ENCODE results near the gene CCDC92. TPM values are rescaled to one million over a fixed set of nuclear protein-coding genes. Genes with fewer than 3 reads are reported as not detected.
A peak's percentile ranks its signal among the peaks of the same experiment; 100 is the strongest.

CCDC92 gene
- total RNA-seq, 1 donor from 2014 or later = 38.9 TPM

- Histone ChIP-seq H3K36me3 (ENCODE audit: insufficient read depth, low read length) (peaks cover 21% of the 10 kb centered on the region), H3K9ac (ENCODE audit: low read length) (no peak overlapping the region), H2AFZ (ENCODE audit: low read depth, low read length) (no peak overlapping the region), H3K4me3 (ENCODE audit: insufficient read depth, low read depth, low read length) (no peak overlapping the region), H3K4me2 (ENCODE audit: low read length) (no peak overlapping the region), H3K27me3 (ENCODE audit: insufficient read depth, low read length) (no peaks in the 10 kb centered on the region), H3K79me2 (ENCODE audit: insufficient read depth, low read length) (peaks cover 12% of the 10 kb centered on the region), H3K27ac (ENCODE audit: low read depth, low read length) (no peak overlapping the region), H4K20me1 (ENCODE audit: insufficient read depth, low read length) (peaks cover 35% of the 10 kb centered on the region), H3K4me1 (ENCODE audit: insufficient read depth, low read length) (no peaks in the 10 kb centered on the region), H3K9me3 (ENCODE audit: insufficient read depth, low read depth, low read length) (no peaks in the 10 kb centered on the region)
- no peak overlapping the region for H3K4me3 Mint-ChIP-seq (ENCODE audit: unreplicated experiment)
- H3K27ac Mint-ChIP-seq (ENCODE audit: unreplicated experiment) = no peak overlapping the region
- no peaks in the 10 kb centered on the region for H3K27me3 Mint-ChIP-seq (ENCODE audit: low read depth, unreplicated experiment)
- H3K36me3 Mint-ChIP-seq (ENCODE audit: low read depth, unreplicated experiment) = peaks cover 20% of the 10 kb centered on the region
- FAIRE-seq (no peak), DNase-seq (ENCODE audit: low read depth) (no peak)
- TF ChIP-seq EZH2 (IDR thresholded peaks at IDR 0.05; ENCODE audit: insufficient read depth, low read length) (no peak), CTCF (IDR thresholded peaks at IDR 0.05; ENCODE audit: insufficient read depth, low read depth, low read length) (no peak)
- no peaks in the 10 kb centered on the region for H3K9me3 Mint-ChIP-seq (ENCODE audit: unreplicated experiment)
- H3K4me1 Mint-ChIP-seq (ENCODE audit: low read depth, unreplicated experiment) = peaks cover 17% of the 10 kb centered on the region
These were observed 37.1 kb upstream of the CCDC92 start for GRCh38 chr12:124009781-124010180.

- no peak overlapping the region for H2AFZ ChIP-seq (ENCODE audit: low read depth, low read length)
- Mint-ChIP-seq H3K4me3 (ENCODE audit: unreplicated experiment) (no peak overlapping the region), H3K9me3 (ENCODE audit: unreplicated experiment) (no peaks in the 10 kb centered on the region), H3K27me3 (ENCODE audit: low read depth, unreplicated experiment) (no peaks in the 10 kb centered on the region), H3K36me3 (ENCODE audit: low read depth, unreplicated experiment) (peaks cover 20% of the 10 kb centered on the region), H3K4me1 (ENCODE audit: low read depth, unreplicated experiment) (peaks cover 17% of the 10 kb centered on the region), H3K27ac (ENCODE audit: unreplicated experiment) (no peak overlapping the region)
- peaks cover 21% of the 10 kb centered on the region for H3K36me3 ChIP-seq (ENCODE audit: insufficient read depth, low read length)
- TF ChIP-seq CTCF (IDR thresholded peaks at IDR 0.05; ENCODE audit: insufficient read depth, low read depth, low read length) (no peak), EZH2 (IDR thresholded peaks at IDR 0.05; ENCODE audit: insufficient read depth, low read length) (no peak)
- H3K4me1 ChIP-seq (ENCODE audit: insufficient read depth, low read length) = no peaks in the 10 kb centered on the region
- no peaks in the 10 kb centered on the region for H3K27me3 ChIP-seq (ENCODE audit: insufficient read depth, low read length)
- peaks cover 42% of the 10 kb centered on the region for H4K20me1 ChIP-seq (ENCODE audit: insufficient read depth, low read length)
- FAIRE-seq (no peak), DNase-seq (ENCODE audit: low read depth) (no peak)
- H3K9ac ChIP-seq (ENCODE audit: low read length) = no peak overlapping the region
- H3K4me2 ChIP-seq (ENCODE audit: low read length) = no peak overlapping the region
- H3K9me3 ChIP-seq (ENCODE audit: insufficient read depth, low read depth, low read length) = no peaks in the 10 kb centered on the region
- no peak overlapping the region for H3K27ac ChIP-seq (ENCODE audit: low read depth, low read length)
- no peak overlapping the region for H3K4me3 ChIP-seq (ENCODE audit: insufficient read depth, low read depth, low read length)
- peaks cover 12% of the 10 kb centered on the region for H3K79me2 ChIP-seq (ENCODE audit: insufficient read depth, low read length)
These were observed 36.0 kb upstream of the CCDC92 start for GRCh38 chr12:124008595-124008994.

GRCh38 chr12:124007826-124008570 lies 35.4 kb upstream of the CCDC92 start:
- Mint-ChIP-seq H3K4me3 (ENCODE audit: unreplicated experiment) (no peak overlapping the region), H3K27me3 (ENCODE audit: low read depth, unreplicated experiment) (no peaks in the 10 kb centered on the region), H3K27ac (ENCODE audit: unreplicated experiment) (no peak overlapping the region), H3K36me3 (ENCODE audit: low read depth, unreplicated experiment) (peaks cover 15% of the 10 kb centered on the region), H3K4me1 (ENCODE audit: low read depth, unreplicated experiment) (peaks cover 17% of the 10 kb centered on the region), H3K9me3 (ENCODE audit: unreplicated experiment) (no peaks in the 10 kb centered on the region)
- no peak overlapping the region for H3K4me3 ChIP-seq (ENCODE audit: insufficient read depth, low read depth, low read length)
- peaks cover 17% of the 10 kb centered on the region for H3K36me3 ChIP-seq (ENCODE audit: insufficient read depth, low read length)
- no peaks in the 10 kb centered on the region for H3K27me3 ChIP-seq (ENCODE audit: insufficient read depth, low read length)
- H3K79me2 ChIP-seq (ENCODE audit: insufficient read depth, low read length) = peaks cover 12% of the 10 kb centered on the region
- H3K27ac ChIP-seq (ENCODE audit: low read depth, low read length) = no peak overlapping the region
- no peaks in the 10 kb centered on the region for H3K9me3 ChIP-seq (ENCODE audit: insufficient read depth, low read depth, low read length)
- no peak overlapping the region for H3K4me2 ChIP-seq (ENCODE audit: low read length)
- no peaks in the 10 kb centered on the region for H3K4me1 ChIP-seq (ENCODE audit: insufficient read depth, low read length)
- TF ChIP-seq CTCF (IDR thresholded peaks at IDR 0.05; ENCODE audit: insufficient read depth, low read depth, low read length) (no peak), EZH2 (IDR thresholded peaks at IDR 0.05; ENCODE audit: insufficient read depth, low read length) (no peak)
- FAIRE-seq = no peak
- no peak overlapping the region for H3K9ac ChIP-seq (ENCODE audit: low read length)
- H2AFZ ChIP-seq (ENCODE audit: low read depth, low read length) = no peak overlapping the region
- DNase-seq (ENCODE audit: low read depth) = peak; percentile 14
- H4K20me1 ChIP-seq (ENCODE audit: insufficient read depth, low read length) = peaks cover 44% of the 10 kb centered on the region

Data from astrocyte (in vitro differentiated cells and primary cell).